PC-9 (cell line): ENCODE data around the gene SYNDIG1. TPM values are rescaled to one million over a fixed set of nuclear protein-coding genes. Genes with fewer than 3 reads are reported as not detected.

Experiments used
- BruUV-seq: library from RNA; stranded (reverse); fragments of 400-500 nt; replicated peaks from 2 replicates; lab custom pipeline; 2021; lab: Mats Ljungman, UMichigan
- CTCF ChIA-PET: fragments of 300-600 bp; sonication (Branson Sonifier 250); formaldehyde crosslinking; loops from one replicate; lab custom pipeline; 2022; ENCODE audit warnings: antibody characterized with exemption; lab: Charles Lee
- POLR2A ChIA-PET: fragments of 300-600 bp; sonication (Branson Sonifier 250); formaldehyde crosslinking; loops from one replicate; lab custom pipeline; 2022; ENCODE audit warnings: antibody characterized with exemption; ENCODE audit not compliant: unreplicated experiment; lab: Charles Lee
- DNase-seq, 2 experiments: peaks; one replicate each; pipeline versions ENCODE4 v3.0.0 to v3.0.0-alpha.2; 2015 to 2022; ENCODE audit warnings: mixed read lengths in 1 of 2
- H2AFZ ChIP-seq: fragments of 200-600 bp; sonication (generic); 2 replicates; pipeline ENCODE4 v1.8.1; 2017; ENCODE audit warnings: antibody characterized with exemption
- H3F3A ChIP-seq: fragments of 200-600 bp; sonication (generic); 2 replicates; pipeline ENCODE4 v1.8.1; 2017; ENCODE audit warnings: antibody characterized with exemption, mild to moderate bottlenecking, low read depth; ENCODE audit not compliant: insufficient read depth
- H3K27ac ChIP-seq: fragments of 200-600 bp; sonication (generic); 2 replicates; pipeline ENCODE4 v1.6.1; 2016; ENCODE audit warnings: mixed run types
- H3K27me3 ChIP-seq: fragments of 200-600 bp; sonication (generic); 2 replicates; pipeline ENCODE4 v1.6.1; 2016; ENCODE audit warnings: low read depth, mixed run types; ENCODE audit not compliant: insufficient read depth
- H3K36me3 ChIP-seq: fragments of 200-600 bp; sonication (generic); 2 replicates; pipeline ENCODE4 v1.6.1; 2016; ENCODE audit warnings: low read depth, mixed run types
- H3K4me1 ChIP-seq: fragments of 200-600 bp; sonication (generic); replicated peaks from 2 replicates; pipeline ENCODE4 v1.6.1; 2016; ENCODE audit warnings: mixed run types; ENCODE audit not compliant: insufficient read depth
- H3K4me2 ChIP-seq: fragments of 200-600 bp; sonication (generic); 2 replicates; pipeline ENCODE4 v1.6.1; 2017; ENCODE audit warnings: mixed run types
- H3K4me3 ChIP-seq: fragments of 200-600 bp; sonication (generic); 2 replicates; pipeline ENCODE4 v1.6.1; 2016; ENCODE audit warnings: mixed run types
- H3K79me2 ChIP-seq: fragments of 200-600 bp; sonication (generic); 2 replicates; pipeline ENCODE4 v1.6.1; 2017; ENCODE audit warnings: low read depth, mixed run types
- H3K9me2 ChIP-seq: fragments of 200-600 bp; sonication (generic); 2 replicates; pipeline ENCODE4 v1.8.1; 2017; ENCODE audit warnings: mild to moderate bottlenecking; ENCODE audit not compliant: insufficient read depth
- H3K9me3 ChIP-seq: fragments of 200-600 bp; sonication (generic); 2 replicates; pipeline ENCODE4 v1.8.1; 2016; ENCODE audit warnings: low read depth; ENCODE audit not compliant: insufficient read depth
- H4K20me1 ChIP-seq: fragments of 200-600 bp; sonication (generic); 2 replicates; pipeline ENCODE4 v1.8.1; 2017; ENCODE audit not compliant: insufficient read depth
- CTCF ChIP-seq: fragments of 200-600 bp; sonication (generic); conservative IDR thresholded peaks from 2 replicates; pipeline ENCODE4 v1.6.1; 2017; ENCODE audit warnings: mixed run types, antibody characterized with exemption, mild to moderate bottlenecking, moderate library complexity
- EZH2 ChIP-seq: fragments of 200-600 bp; sonication (generic); IDR thresholded peaks from 2 replicates; pipeline ENCODE4 v1.8.0; 2017; ENCODE audit warnings: antibody characterized with exemption, low read depth
- intact Hi-C: fragments of 100-400 bp; cut with micrococcal nuclease; formaldehyde crosslinking; loops from one replicate; pipeline ENCODE4 v1.10.0; 2022; ENCODE audit not compliant: unreplicated experiment
- total RNA-seq: library from RNA; stranded (reverse); gene quantifications from 2 replicates; pipeline ENCODE4 v1.2.3, GENCODE V29; 2021

SYNDIG1 gene
- total RNA-seq, 1 experiment from 2014 or later = 0.17 TPM

GRCh38 chr20:24542721-24543120 lies 73.3 kb downstream of the SYNDIG1 start:
- TF ChIP-seq CTCF (no peak), EZH2 (no peak)
- Histone ChIP-seq H3K4me1 (no peaks in the 10 kb centered on the region), H2AFZ (no peak overlapping the region), H3K27me3 (no peaks in the 10 kb centered on the region), H3K9me3 (no peaks in the 10 kb centered on the region), H3K4me3 (no peak overlapping the region), H3K9me2 (no peaks in the 10 kb centered on the region), H3F3A (no peaks in the 10 kb centered on the region), H3K79me2 (no peaks in the 10 kb centered on the region), H4K20me1 (no peaks in the 10 kb centered on the region), H3K4me2 (no peak overlapping the region), H3K36me3 (no peaks in the 10 kb centered on the region), H3K27ac (no peak overlapping the region)
- no TSS peak for BruUV-seq
- POLR2A ChIA-PET = no interaction called here
- intact Hi-C loops = no loop called here
- CTCF ChIA-PET = interaction anchor here (0.5 kb wide), 1 partner anchor 307 kb away, joined by 3 read pairs; no protein-coding TSS in a partner anchor
- no peak for DNase-seq

- H3K9me3 ChIP-seq = no peaks in the 10 kb centered on the region
- H3F3A ChIP-seq = no peaks in the 10 kb centered on the region
- TF ChIP-seq CTCF (no peak), EZH2 (no peak)
- no peak overlapping the region for H3K4me2 ChIP-seq
- ChIA-PET POLR2A (no interaction called here), CTCF (no interaction called here)
- no peaks in the 10 kb centered on the region for H3K9me2 ChIP-seq
- no peaks in the 10 kb centered on the region for H3K27me3 ChIP-seq
- H3K4me3 ChIP-seq = no peak overlapping the region
- DNase-seq = no peak
- BruUV-seq = no TSS peak
- intact Hi-C loops = no loop called here
- no peaks in the 10 kb centered on the region for H3K36me3 ChIP-seq
- no peaks in the 10 kb centered on the region for H3K4me1 ChIP-seq
- H3K27ac ChIP-seq = no peak overlapping the region
- no peaks in the 10 kb centered on the region for H3K79me2 ChIP-seq
- H4K20me1 ChIP-seq = no peaks in the 10 kb centered on the region
- no peak overlapping the region for H2AFZ ChIP-seq
Observed at GRCh38 chr20:24543168-24543567, 73.7 kb downstream of the SYNDIG1 start.

- ChIA-PET POLR2A (no interaction called here), CTCF (no interaction called here)
- Histone ChIP-seq H3K27ac (no peak overlapping the region), H3F3A (no peaks in the 10 kb centered on the region), H3K4me2 (no peak overlapping the region), H3K36me3 (no peaks in the 10 kb centered on the region), H3K9me3 (no peaks in the 10 kb centered on the region), H3K27me3 (no peaks in the 10 kb centered on the region), H3K4me3 (no peak overlapping the region), H3K79me2 (no peaks in the 10 kb centered on the region), H2AFZ (no peak overlapping the region), H3K4me1 (no peaks in the 10 kb centered on the region), H3K9me2 (no peaks in the 10 kb centered on the region), H4K20me1 (no peaks in the 10 kb centered on the region)
- intact Hi-C loops = no loop called here
- DNase-seq = no peak
- no TSS peak for BruUV-seq
- TF ChIP-seq EZH2 = no peak
- TF ChIP-seq CTCF = no peak
Observed at GRCh38 chr20:24543741-24544140, 74.3 kb downstream of the SYNDIG1 start.
